Retinal pigment epithelial cell (primary cell): ENCODE measurements around the gene GFRA1.

Experiments used
- DNase-seq: peaks from one replicate; pipeline ENCODE4 v3.0.0-alpha.2; 2010; ENCODE audit warnings: low read depth
- H3K4me3 ChIP-seq: 2 replicates; pipeline ENCODE4 v1.5.1; 2011; ENCODE audit warnings: mild to moderate bottlenecking, low read length, control low read depth, moderate library complexity
- TF ChIP-seq, protein P1 (sequence below): conservative IDR thresholded peaks from 2 replicates; pipeline ENCODE4 v1.5.1; 2011; ENCODE audit warnings: low read depth, low read length, control low read depth, inconsistent platforms

The GFRA1 gene

DNA sequence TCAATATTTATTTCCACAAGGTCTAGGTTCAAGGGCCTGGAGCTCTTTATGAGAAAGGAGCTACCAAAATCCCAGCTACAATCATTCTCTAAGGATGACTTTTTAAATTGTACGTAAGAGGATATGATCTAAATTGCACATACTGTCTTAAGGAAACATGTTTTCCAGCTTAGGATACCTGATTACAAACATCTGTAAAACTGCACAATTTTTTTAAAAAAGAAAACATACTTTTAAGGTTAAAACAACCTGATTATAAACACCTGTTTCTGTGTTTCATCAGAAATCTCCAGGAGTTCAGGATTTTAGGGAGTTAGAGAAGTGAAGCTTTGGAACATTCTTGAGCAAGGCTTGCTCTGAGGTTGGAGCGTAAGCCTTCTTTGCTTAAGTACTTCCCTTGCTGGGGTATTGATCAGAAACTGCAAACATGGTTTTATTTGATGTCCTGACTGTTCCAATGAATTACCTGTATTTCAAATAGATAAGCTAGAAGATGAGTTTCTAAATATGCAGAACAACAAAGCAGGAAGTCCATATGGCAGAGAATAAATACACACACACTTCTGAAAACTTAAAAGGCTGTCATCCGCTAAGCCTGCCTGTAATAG, 248.6 kb downstream of the GFRA1 start:
- DNase-seq: no peak
- H3K4me3 ChIP-seq: no peak overlapping the region
- TF ChIP-seq, protein P1, sequence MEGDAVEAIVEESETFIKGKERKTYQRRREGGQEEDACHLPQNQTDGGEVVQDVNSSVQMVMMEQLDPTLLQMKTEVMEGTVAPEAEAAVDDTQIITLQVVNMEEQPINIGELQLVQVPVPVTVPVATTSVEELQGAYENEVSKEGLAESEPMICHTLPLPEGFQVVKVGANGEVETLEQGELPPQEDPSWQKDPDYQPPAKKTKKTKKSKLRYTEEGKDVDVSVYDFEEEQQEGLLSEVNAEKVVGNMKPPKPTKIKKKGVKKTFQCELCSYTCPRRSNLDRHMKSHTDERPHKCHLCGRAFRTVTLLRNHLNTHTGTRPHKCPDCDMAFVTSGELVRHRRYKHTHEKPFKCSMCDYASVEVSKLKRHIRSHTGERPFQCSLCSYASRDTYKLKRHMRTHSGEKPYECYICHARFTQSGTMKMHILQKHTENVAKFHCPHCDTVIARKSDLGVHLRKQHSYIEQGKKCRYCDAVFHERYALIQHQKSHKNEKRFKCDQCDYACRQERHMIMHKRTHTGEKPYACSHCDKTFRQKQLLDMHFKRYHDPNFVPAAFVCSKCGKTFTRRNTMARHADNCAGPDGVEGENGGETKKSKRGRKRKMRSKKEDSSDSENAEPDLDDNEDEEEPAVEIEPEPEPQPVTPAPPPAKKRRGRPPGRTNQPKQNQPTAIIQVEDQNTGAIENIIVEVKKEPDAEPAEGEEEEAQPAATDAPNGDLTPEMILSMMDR: no peak

DNA sequence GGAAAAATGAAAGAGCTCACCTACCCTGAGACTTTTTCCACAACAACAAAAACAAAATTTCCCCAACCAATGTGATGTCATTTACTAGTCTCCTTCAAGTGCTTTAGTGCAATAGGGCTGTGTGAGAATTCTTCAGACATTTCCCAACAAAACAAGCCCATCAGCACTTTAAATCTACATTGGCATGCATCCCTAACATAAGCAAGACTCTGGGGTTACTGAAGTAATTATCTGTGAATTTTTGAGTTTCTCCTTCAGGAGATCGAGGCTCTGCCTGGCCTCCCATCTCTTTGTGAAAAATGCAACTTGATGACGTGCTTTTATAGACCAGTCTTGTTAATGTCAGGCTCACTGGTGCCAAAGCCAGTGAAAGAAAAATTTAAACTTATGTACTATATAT, 255.6 kb downstream of the GFRA1 start:
- TF ChIP-seq, protein P1: no peak
- H3K4me3 ChIP-seq: no peak overlapping the region
- no peak for DNase-seq

DNA sequence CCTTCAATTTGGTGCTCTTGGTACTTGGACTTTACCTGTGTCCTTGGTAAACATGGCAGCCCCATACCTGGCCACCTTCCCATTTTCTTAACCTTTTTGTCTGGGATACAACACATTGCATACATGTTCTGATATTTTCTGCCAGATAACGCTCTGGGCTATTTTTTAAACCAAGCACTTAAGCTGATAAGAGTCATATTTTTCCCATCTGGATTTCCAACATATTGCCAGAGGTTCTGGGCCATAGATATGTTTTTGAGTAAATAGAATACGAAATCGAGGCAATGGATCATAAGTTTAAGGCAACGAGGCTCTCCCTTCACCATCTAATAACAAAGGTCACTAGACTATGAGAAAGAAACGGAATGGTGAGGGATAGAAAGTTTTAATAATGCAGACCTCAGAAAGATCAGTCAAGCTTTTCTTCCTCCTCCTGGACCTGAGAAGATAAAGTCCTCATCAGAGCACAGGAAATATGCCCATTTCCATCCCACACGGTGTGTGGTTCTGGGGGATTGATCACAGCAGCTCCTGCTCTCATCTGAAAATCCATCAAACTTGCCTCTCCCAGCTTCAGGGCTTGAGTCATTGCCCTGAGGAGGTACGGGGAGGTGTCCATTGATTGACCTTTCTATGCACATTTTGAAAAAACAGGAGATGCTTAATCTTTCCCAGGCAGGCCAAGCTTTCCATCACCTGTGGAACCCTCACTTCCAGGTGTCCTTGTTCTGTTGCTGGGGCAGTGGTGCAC, 257.2 kb downstream of the GFRA1 start:
- TF ChIP-seq, protein P1: no peak
- H3K4me3 ChIP-seq: no peak overlapping the region

DNA sequence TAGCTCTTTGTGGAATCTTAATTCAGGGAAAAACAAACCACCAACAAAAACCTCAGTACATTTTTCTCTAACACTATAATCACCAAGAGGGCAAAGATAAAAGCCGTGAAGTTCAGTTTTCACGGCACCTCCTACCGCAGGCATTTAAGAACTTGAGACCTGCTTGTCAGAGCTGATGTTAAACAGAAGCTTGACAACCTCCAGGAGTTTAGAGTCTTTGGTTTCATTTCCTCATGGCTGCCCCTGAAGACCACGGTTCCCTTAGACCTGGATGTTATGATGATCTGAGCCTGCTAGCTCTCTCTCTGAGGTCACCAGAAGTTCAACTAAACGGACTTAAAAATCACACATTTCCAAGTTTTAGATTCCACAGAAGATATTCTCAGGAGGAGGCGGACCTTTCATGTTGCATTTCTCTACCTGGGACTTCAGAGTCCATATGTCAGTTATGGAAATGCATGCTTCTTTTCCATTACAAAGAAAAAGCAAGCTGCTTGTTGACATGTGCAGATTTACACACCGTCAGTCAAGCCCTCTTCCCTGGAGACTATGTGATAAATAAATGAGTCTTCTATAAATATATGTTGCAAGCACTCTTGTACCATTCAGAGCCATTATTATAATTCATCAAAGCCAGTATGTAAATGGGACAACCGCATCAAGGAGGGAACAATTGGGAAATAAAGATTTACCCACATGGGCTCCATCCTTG, 258.0 kb downstream of the GFRA1 start:
- H3K4me3 ChIP-seq: no peak overlapping the region
- TF ChIP-seq, protein P1: no peak
- peak; percentile 70 for DNase-seq

More for the DNA sequence above, 257.2 kb downstream of the GFRA1 start:
- DNase-seq: no peak

DNA sequence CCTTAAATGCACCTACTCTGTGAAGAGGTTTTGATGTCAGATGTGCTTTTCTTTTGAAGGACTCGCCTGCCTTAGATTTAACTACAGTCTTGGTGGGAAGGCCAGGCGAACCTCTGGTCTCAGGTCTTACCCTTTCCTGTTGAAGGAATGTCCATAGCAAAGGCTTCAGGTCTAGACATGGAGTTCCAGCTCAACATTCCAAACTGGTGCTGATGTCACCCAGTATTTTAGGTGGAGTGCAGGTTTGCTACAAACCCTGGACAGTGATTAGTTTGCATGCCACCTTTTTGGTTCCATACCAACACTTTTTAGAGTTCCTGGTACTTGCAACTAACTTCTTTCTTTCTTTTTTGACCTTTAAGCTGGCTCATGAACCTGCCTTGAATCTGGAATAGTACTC, 258.7 kb downstream of the GFRA1 start:
- no peak overlapping the region for H3K4me3 ChIP-seq
- DNase-seq: no peak
- TF ChIP-seq, protein P1: no peak

DNA sequence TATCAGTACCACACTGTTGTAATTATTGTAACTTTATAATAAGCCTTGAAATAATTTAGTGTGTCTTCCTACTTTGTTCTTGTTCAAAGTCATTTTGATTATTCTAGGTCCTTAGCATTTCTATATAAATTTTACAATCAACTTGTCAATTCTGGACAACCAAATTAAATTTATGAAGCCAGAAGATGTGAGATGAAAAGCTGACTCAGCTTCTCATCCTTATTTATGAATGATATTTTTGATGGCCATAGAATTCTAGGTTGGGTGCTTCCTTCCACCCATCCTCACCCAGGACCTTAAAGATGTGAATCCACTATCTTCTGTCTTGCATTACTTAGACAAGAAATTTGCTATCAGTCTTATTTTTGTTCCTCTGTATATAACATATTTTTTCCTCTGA, 261.1 kb downstream of the GFRA1 start:
- TF ChIP-seq, protein P1: no peak
- no peak for DNase-seq

More for the DNA sequence above, 261.1 kb downstream of the GFRA1 start:
- H3K4me3 ChIP-seq: no peak overlapping the region
